ENCODE data around the gene RNU6-1.
A peak's percentile ranks its signal among the peaks of the same experiment; 100 is the strongest.

RNU6-1 gene

DNA sequence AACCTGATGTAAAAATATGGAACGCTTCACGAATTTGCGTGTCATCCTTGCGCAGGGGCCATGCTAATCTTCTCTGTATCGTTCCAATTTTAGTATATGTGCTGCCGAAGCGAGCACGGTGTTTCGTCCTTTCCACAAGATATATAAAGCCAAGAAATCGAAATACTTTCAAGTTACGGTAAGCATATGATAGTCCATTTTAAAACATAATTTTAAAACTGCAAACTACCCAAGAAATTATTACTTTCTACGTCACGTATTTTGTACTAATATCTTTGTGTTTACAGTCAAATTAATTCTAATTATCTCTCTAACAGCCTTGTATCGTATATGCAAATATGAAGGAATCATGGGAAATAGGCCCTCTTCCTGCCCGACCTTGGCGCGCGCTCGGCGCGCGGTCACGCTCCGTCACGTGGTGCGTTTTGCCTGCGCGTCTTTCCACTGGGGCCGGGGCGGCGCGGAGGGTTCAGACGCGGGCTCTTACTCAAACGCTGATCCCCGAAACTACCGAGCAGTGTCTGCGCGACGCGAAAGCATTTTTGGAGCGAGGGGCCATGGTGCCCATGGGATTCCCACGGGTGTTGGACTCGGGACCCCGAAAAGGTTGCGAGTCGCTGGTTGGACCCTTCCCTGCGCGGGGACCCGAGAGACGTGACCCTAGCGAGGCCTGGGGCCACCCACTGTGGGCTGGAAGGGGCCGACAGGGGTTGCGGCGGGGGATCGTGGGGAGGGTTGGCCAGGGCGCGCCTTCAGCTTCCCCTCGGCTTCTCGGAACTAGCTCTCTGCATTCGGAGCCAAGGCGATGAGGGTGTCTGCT lies at the start of gene RNU6-1:
RNU6-1 (minus strand) TSS at position 117 of the 820 bp plus-strand sequence.
- no peak for TF ChIP-seq CTCF (IDR thresholded peaks at IDR 0.05; ENCODE audit: borderline replicate concordance, control extremely low read depth, extremely low read depth, insufficient read depth, missing control alignments)
- peak; percentile 94 for DNase-seq (ENCODE audit: low spot score)
- in situ Hi-C loops (cut with MboI; ENCODE audit: low sequenced_read_pairs, unreplicated experiment) = loop anchor here (10.0 to 25.0 kb wide), 2 partner anchors 385 to 903 kb away; no protein-coding TSS in a partner anchor

DNA sequence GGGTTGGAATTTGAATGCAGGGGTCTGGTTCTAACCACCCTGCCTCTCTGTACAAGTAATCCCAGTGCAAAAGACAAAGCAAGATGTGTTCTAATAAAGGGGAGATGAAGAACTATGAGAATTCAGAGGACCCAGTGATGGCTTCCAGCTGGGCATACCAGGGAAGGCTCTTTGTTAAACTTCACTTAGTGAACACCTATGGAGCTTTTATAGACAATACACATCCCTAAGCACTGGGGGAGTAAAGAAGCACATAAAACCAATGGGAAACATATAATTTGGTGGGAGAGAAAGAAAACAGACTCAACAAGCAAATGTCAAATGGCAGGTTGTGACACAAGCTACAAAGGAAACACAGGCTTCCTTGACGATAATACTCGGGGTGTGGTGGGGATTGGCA lies 47.9 kb upstream of the RNU6-1 start:
- TF ChIP-seq CTCF (IDR thresholded peaks at IDR 0.05; ENCODE audit: borderline replicate concordance, control extremely low read depth, extremely low read depth, insufficient read depth, missing control alignments) = no peak
- DNase-seq (ENCODE audit: low spot score) = no peak
- in situ Hi-C loops (cut with MboI; ENCODE audit: low sequenced_read_pairs, unreplicated experiment) = no loop called here

- no peak for DNase-seq (ENCODE audit: low spot score)
- no peak for TF ChIP-seq CTCF (IDR thresholded peaks at IDR 0.05; ENCODE audit: borderline replicate concordance, control extremely low read depth, extremely low read depth, insufficient read depth, missing control alignments)
- in situ Hi-C loops (cut with MboI; ENCODE audit: low sequenced_read_pairs, unreplicated experiment) = no loop called here
These were observed 46.0 kb upstream of the RNU6-1 start for GRCh38 chr15:67885861-67886260.

DNA sequence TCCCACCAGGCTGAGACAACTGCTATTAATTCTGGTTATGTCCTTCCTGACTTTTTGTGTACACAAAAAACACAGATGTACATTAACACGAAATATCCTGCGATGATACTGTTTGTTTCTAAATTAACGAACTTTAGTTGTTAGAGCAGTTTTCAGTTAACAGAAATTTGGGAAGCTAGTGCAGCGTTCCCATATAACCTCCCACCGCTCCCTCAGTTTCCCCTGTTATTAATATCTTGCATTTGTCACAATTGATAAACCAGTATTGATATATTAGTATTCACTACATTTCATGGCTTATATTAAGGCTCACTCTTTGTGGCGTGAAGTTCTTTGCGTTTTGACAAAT lies 45.3 kb upstream of the RNU6-1 start:
- DNase-seq (ENCODE audit: low spot score) = no peak
- in situ Hi-C loops (cut with MboI; ENCODE audit: low sequenced_read_pairs, unreplicated experiment) = no loop called here
- no peak for TF ChIP-seq CTCF (IDR thresholded peaks at IDR 0.05; ENCODE audit: borderline replicate concordance, control extremely low read depth, extremely low read depth, insufficient read depth, missing control alignments)

DNA sequence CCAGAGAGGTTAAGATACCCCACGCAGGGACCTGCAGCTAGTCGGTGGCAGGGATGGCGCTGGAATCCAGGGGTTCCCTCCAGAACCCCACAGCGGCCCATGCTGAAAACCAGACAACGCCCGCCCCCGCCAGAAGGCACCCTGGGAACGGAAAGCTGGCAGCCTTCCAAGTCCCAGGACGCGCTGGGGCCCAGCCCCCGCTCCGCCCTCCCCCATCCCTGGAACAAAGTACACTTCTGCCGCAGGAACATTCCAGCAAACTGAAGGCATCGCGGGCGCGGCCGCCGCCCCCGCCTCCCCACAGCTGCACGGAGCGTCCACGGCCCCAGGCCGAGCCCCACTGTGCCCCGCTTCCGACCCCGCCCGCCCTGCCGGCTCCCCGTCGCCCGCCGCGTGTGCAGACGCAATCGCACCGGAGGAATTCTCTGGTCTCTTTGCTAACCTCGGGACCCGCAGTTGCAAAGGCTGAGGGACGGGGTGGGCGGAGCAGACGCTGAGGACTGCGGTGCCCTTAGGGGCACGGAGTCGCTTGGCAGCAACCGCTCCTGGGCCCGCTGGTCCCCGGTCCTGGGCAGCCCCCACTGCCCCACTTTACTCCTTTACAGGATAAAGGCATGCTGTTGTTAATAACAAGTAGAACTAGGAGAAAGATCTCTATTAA lies 44.8 kb upstream of the RNU6-1 start:
- peak; percentile 74 for DNase-seq (ENCODE audit: low spot score)
- in situ Hi-C loops (cut with MboI; ENCODE audit: low sequenced_read_pairs, unreplicated experiment) = no loop called here
- no peak for TF ChIP-seq CTCF (IDR thresholded peaks at IDR 0.05; ENCODE audit: borderline replicate concordance, control extremely low read depth, extremely low read depth, insufficient read depth, missing control alignments)

- in situ Hi-C loops (cut with MboI; ENCODE audit: low sequenced_read_pairs, unreplicated experiment) = no loop called here
- TF ChIP-seq CTCF (IDR thresholded peaks at IDR 0.05; ENCODE audit: borderline replicate concordance, control extremely low read depth, extremely low read depth, insufficient read depth, missing control alignments) = no peak
- DNase-seq (ENCODE audit: low spot score) = no peak
These were observed 44.2 kb upstream of the RNU6-1 start for GRCh38 chr15:67884009-67884408.

Data from GM13976 (cell line).